ENCODE results near the gene PRICKLE2. TPM values are rescaled to one million over a fixed set of nuclear protein-coding genes. Genes with fewer than 3 reads are reported as not detected.

Gene PRICKLE2
- total and polyA plus RNA-seq, 2 donors (not counting 3 experiments of a cell fraction or from before 2014, with no cell fraction given): 3.0 to 7.1 TPM

DNA sequence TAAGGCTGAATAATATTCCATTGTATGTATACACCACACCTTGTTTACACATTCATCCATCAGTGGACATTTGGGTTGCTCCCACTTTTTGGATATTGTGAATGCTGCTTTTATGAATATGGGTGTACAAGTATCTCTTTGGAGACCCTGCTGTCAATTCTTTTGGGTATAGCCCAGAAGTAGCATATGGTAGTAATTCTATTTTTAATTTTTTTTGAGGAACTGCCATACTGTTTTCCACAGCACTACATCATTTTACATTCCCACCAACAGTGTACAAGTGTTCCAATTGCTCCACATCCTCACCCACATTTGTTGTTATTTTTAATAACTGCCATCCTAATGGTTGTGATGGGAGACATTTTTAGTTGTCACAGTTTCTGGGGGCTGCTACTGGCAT is 132.1 kb downstream of the PRICKLE2 start:
- Histone ChIP-seq H3K27me3 (ENCODE audit: control insufficient read depth in 2 of 2, insufficient read depth in 2 of 2, low read length in 2 of 2) (no peaks in the 10 kb centered on the region), H3K79me2 (ENCODE audit: control insufficient read depth, insufficient read depth, low read length) (no peaks in the 10 kb centered on the region), H3K9me1 (replicated peaks; ENCODE audit: control insufficient read depth, extremely low read depth, insufficient read depth, low read length) (no peaks in the 10 kb centered on the region), H3K9me3 (replicated peaks; ENCODE audit: control insufficient read depth, insufficient read depth, low read length) (no peaks in the 10 kb centered on the region), H3K27ac (ENCODE audit: insufficient read depth, low read depth, low read length) (no peak overlapping the region), H3K36me3 (ENCODE audit: control insufficient read depth in 2 of 2, extremely low read depth in 1 of 2, insufficient read depth in 2 of 2, low read length in 2 of 2) (no peaks in the 10 kb centered on the region), H3K4me2 (ENCODE audit: insufficient read depth, low read length) (no peak overlapping the region), H3K4me1 (ENCODE audit: control insufficient read depth, extremely low read depth, insufficient read depth, low read length) (peaks cover 22% of the 10 kb centered on the region), H3K9ac (replicated peaks; ENCODE audit: extremely low read depth, insufficient read depth, low read length) (no peak overlapping the region), H3K4me3 (replicated peaks in 1 of 3; ENCODE audit: insufficient read depth in 1 of 3, low read depth in 1 of 3, low read length in 3 of 3) (no peak overlapping the region), H2AFZ (ENCODE audit: low read depth, low read length) (no peak overlapping the region), H4K20me1 (replicated peaks; ENCODE audit: control insufficient read depth, extremely low read depth, insufficient read depth, low read length) (no peaks in the 10 kb centered on the region)
- no peak for DNase-seq (ENCODE audit: low read depth, low spot score)
- TF ChIP-seq CTCF (IDR thresholded peaks at IDR 0.05; ENCODE audit: extremely low read depth in 1 of 2, insufficient read depth in 1 of 2, low read depth in 1 of 2, low read length in 2 of 2) (no peak), GATA2 (IDR thresholded peaks at IDR 0.05; ENCODE audit: insufficient read depth, insufficient read length, low read depth, low read length) (no peak), POLR2AphosphoS5 (IDR thresholded peaks at IDR 0.05; ENCODE audit: insufficient read depth, low read depth, low read length) (no peak)
- no peak for FAIRE-seq
- ChIA-PET CTCF (no interaction called here), POLR2A (no interaction called here)
- no TSS peak for BruUV-seq (replicated peaks)
- intact Hi-C loops (cut with micrococcal nuclease) (loop anchor here (5.0 kb wide), 1 partner anchor 129 kb away; no protein-coding TSS in a partner anchor), dilution Hi-C loops (cut with MboI; ENCODE audit: extremely low pct_ligation_motif_present, low sequenced_read_pairs) (no loop called here)

DNA sequence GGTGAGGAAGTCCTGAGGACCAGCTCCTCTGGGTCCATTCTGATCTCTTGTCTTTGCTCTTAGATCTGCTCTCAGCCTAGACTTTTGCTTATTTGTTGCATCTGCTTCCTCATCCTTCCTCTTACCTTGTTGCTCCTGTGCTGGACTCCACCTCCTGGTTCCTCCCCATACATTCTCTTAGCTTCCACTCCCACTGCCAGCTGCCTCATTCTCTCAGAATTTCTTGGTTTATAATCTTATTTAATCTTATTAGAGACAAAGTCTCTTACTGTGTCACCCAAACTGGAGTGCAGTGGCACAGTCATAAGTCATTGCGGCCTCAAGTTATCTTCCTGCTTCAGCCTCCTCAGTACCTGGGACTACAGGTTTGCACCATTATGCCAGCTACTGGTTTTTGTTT is 133.8 kb downstream of the PRICKLE2 start:
- ChIA-PET POLR2A (no interaction called here), CTCF (no interaction called here)
- Histone ChIP-seq H3K79me2 (ENCODE audit: control insufficient read depth, insufficient read depth, low read length) (no peaks in the 10 kb centered on the region), H3K27ac (ENCODE audit: insufficient read depth, low read depth, low read length) (no peak overlapping the region), H3K9me3 (replicated peaks; ENCODE audit: control insufficient read depth, insufficient read depth, low read length) (no peaks in the 10 kb centered on the region), H3K4me2 (ENCODE audit: insufficient read depth, low read length) (no peak overlapping the region), H4K20me1 (replicated peaks; ENCODE audit: control insufficient read depth, extremely low read depth, insufficient read depth, low read length) (no peaks in the 10 kb centered on the region), H2AFZ (ENCODE audit: low read depth, low read length) (no peak overlapping the region), H3K27me3 (ENCODE audit: control insufficient read depth in 2 of 2, insufficient read depth in 2 of 2, low read length in 2 of 2) (no peaks in the 10 kb centered on the region), H3K4me3 (replicated peaks in 1 of 3; ENCODE audit: insufficient read depth in 1 of 3, low read depth in 1 of 3, low read length in 3 of 3) (no peak overlapping the region), H3K9me1 (replicated peaks; ENCODE audit: control insufficient read depth, extremely low read depth, insufficient read depth, low read length) (no peaks in the 10 kb centered on the region), H3K36me3 (ENCODE audit: control insufficient read depth in 2 of 2, extremely low read depth in 1 of 2, insufficient read depth in 2 of 2, low read length in 2 of 2) (no peaks in the 10 kb centered on the region), H3K9ac (replicated peaks; ENCODE audit: extremely low read depth, insufficient read depth, low read length) (no peak overlapping the region), H3K4me1 (ENCODE audit: control insufficient read depth, extremely low read depth, insufficient read depth, low read length) (peaks cover 22% of the 10 kb centered on the region)
- BruUV-seq (replicated peaks): no TSS peak
- DNase-seq (ENCODE audit: low read depth, low spot score) (no peak), FAIRE-seq (no peak)
- dilution Hi-C loops (cut with MboI; ENCODE audit: extremely low pct_ligation_motif_present, low sequenced_read_pairs): no loop called here
- TF ChIP-seq GATA2 (IDR thresholded peaks at IDR 0.05; ENCODE audit: insufficient read depth, insufficient read length, low read depth, low read length) (no peak), MAX (IDR thresholded peaks at IDR 0.05; ENCODE audit: insufficient read depth, insufficient read length) (no peak), EZH2 (IDR thresholded peaks at IDR 0.05; ENCODE audit: borderline replicate concordance, low read depth, low read length, severe bottlenecking) (no peak), FOS (IDR thresholded peaks at IDR 0.05; ENCODE audit: borderline replicate concordance, insufficient read depth, low read length) (no peak), POLR2A (IDR thresholded peaks at IDR 0.05; ENCODE audit: low read depth, low read length) (no peak), CTCF (IDR thresholded peaks at IDR 0.05; ENCODE audit: extremely low read depth in 1 of 2, insufficient read depth in 1 of 2, low read depth in 1 of 2, low read length in 2 of 2) (no peak), JUN (IDR thresholded peaks at IDR 0.05; ENCODE audit: borderline replicate concordance, insufficient read depth, insufficient read length, low read depth) (no peak), POLR2AphosphoS5 (IDR thresholded peaks at IDR 0.05; ENCODE audit: insufficient read depth, low read depth, low read length) (no peak), MYC (IDR thresholded peaks at IDR 0.05; ENCODE audit: low read depth, low read length) (no peak)
- intact Hi-C loops (cut with micrococcal nuclease): loop anchor here (5.0 kb wide), 1 partner anchor 131 kb away; no protein-coding TSS in a partner anchor
